Brain microvascular endothelial cell (primary cell): ENCODE data around the gene MYOZ2.

Experiments used
- DNase-seq: peaks from one replicate; pipeline ENCODE4 v3.0.0-alpha.2; 2020
- H3K27ac ChIP-seq: fragments of 250-450 bp; sonication (Bioruptor Pico); 2 replicates; pipeline ENCODE4 v1.5.1; 2020; ENCODE audit warnings: mild to moderate bottlenecking, moderate library complexity
- H3K27me3 ChIP-seq: fragments of 250-450 bp; sonication (Bioruptor Pico); replicated peaks from 2 replicates; pipeline ENCODE4 v1.5.1; 2020; ENCODE audit warnings: mild to moderate bottlenecking
- H3K36me3 ChIP-seq: fragments of 250-450 bp; sonication (Bioruptor Pico); replicated peaks from 2 replicates; pipeline ENCODE4 v1.5.1; 2020; ENCODE audit warnings: mild to moderate bottlenecking
- H3K4me3 ChIP-seq: 2 replicates; pipeline ENCODE4 v1.5.1; 2011; ENCODE audit warnings: low read depth, mild to moderate bottlenecking, control low read depth, low read length, moderate library complexity
- CTCF ChIP-seq: IDR thresholded peaks from 2 replicates; pipeline ENCODE4 v1.5.1; 2011; ENCODE audit warnings: low read depth, mild to moderate bottlenecking, moderate library complexity, low read length, control low read depth, inconsistent platforms; ENCODE audit errors: missing control alignments
- in situ Hi-C: cut with HindIII; loops from 2 replicates; pipeline ENCODE4 v1.10.0; 2017; ENCODE audit warnings: low sequenced_read_pairs, low pct_ligation_motif_present

The MYOZ2 gene

GRCh38 chr4:119184128-119184527 is 48.5 kb downstream of the MYOZ2 start:
- no peak overlapping the region for H3K27ac ChIP-seq
- no peaks in the 10 kb centered on the region for H3K27me3 ChIP-seq
- no peak overlapping the region for H3K4me3 ChIP-seq
- no peaks in the 10 kb centered on the region for H3K36me3 ChIP-seq
- in situ Hi-C loops, result no loop called here
- DNase-seq, result no peak
- no peak for TF ChIP-seq CTCF

DNA sequence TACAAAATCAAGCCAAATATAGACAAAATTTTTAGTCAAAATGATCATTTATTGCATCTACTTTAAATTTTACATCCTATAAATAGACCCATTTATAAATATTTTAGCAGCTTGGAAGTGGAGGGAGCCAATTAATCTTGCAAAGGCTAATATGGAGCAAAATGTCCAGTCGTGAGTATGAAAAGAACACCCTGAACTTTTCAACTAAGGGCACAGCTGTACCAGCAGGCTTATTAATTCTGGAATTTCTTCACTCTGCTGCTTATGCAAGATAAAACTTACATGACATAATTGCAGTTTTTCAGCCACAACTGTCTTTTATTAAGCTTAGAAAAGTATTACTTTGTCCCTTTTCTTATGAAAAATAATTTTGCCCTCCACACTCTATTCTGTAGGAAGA is 54.0 kb downstream of the MYOZ2 start:
- Histone ChIP-seq H3K36me3 (no peaks in the 10 kb centered on the region), H3K27me3 (no peaks in the 10 kb centered on the region), H3K4me3 (no peak overlapping the region), H3K27ac (no peak overlapping the region)
- no peak for TF ChIP-seq CTCF
- no peak for DNase-seq
- in situ Hi-C loops, result no loop called here

DNA sequence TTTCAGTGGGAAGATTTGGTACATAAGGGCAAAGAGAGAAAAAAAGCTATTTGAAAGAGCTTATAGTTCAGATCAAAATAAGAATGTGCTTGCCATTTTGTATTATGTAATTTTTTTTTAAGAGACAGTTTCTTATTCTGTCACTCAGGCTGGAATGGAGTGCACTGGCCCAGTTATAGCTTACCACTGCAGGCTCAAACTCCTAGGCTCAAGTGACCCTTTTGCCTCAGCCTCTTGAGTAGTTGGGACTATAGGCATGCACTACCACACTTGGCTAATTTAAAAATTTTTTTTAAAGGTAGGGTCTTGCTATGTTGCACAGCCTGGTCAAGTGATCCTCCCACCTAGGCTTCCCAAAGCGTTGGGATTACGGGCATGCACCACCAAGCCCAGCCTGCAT is 54.7 kb downstream of the MYOZ2 start:
- Histone ChIP-seq H3K27me3 (no peaks in the 10 kb centered on the region), H3K4me3 (no peak overlapping the region), H3K36me3 (no peaks in the 10 kb centered on the region), H3K27ac (no peak overlapping the region)
- no peak for TF ChIP-seq CTCF
- DNase-seq, result no peak
- in situ Hi-C loops, result no loop called here

DNA sequence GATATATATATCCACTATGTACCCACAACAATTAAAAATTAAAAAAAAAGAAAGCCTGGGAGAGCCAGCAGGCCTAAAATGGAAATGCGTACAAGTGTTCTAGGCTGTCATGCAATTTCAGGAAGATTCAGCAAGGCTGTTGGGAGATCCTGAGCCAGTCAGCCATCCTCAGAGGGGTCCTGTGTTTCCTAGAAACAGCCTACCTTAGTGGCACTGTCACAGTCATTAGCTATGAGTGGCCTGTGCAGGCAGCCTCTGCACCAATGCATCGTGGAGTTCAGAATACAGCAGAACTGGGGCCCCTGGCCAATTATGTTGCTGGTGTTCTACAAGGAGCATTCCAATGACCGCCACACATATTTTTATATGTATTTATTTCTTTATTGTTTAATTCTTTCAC is 55.9 kb downstream of the MYOZ2 start:
- H3K27ac ChIP-seq, result no peak overlapping the region
- no peak for DNase-seq
- no peak overlapping the region for H3K4me3 ChIP-seq
- no peak for TF ChIP-seq CTCF
- H3K36me3 ChIP-seq, result no peaks in the 10 kb centered on the region
- in situ Hi-C loops, result no loop called here
- no peaks in the 10 kb centered on the region for H3K27me3 ChIP-seq

DNA sequence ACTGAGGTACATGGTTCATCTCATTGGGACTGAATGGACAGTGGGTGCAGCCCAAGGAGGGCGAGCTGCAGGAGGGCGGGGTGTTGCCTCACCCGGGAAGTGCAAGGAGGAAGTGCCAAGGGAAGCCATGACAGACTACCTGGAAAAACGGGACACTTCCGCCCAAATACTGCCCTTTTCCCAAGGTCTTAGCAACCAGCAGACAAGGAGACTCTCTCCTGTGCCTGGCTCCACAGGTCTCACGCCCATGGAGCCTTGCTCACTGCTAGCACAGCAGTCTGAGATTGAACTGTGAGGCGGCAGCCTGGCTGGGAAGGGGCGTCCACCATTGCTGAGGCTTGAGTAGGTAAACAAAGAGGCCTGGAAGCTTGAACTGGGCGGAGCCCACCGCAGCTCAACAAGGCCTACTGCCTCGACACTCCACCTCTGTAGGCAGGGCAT is 62.2 kb downstream of the MYOZ2 start:
- Histone ChIP-seq H3K27ac (no peak overlapping the region), H3K4me3 (no peak overlapping the region), H3K27me3 (no peaks in the 10 kb centered on the region), H3K36me3 (no peaks in the 10 kb centered on the region)
- no peak for DNase-seq
- TF ChIP-seq CTCF, result no peak
- in situ Hi-C loops, result no loop called here

DNA sequence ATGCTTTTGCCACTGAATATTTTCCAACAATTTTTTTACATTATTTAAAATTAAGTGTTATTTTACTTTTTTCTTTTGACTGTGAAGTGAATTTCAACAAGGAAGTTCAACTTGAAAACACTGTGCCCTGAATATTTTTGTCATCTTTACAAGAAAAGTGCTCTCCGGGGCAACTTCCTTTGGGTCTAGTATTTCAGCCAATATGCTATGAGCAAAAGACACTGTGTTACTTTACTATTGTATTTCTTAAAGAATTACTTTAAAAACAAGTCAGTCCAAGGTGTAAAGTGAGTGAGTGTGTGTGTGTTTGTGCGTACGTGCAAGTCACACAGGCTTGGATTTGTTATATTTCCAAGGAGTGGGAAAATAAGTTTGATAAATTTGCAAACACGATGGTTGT is 69.3 kb downstream of the MYOZ2 start:
- H3K27me3 ChIP-seq, result no peaks in the 10 kb centered on the region
- in situ Hi-C loops, result no loop called here
- DNase-seq, result no peak
- H3K36me3 ChIP-seq, result no peaks in the 10 kb centered on the region
- TF ChIP-seq CTCF, result no peak
- no peak overlapping the region for H3K4me3 ChIP-seq
- H3K27ac ChIP-seq, result no peak overlapping the region
